Suprapubic skin (tissue), 4 donors: ENCODE data around the gene SCUBE1. TPM values are rescaled to one million over a fixed set of nuclear protein-coding genes. Genes with fewer than 3 reads are reported as not detected.

Source experiments
- DNase-seq, 2 donors: peaks; one replicate each; pipeline ENCODE4 v3.0.0-alpha.2; 2019; ENCODE audit warnings: low spot score in 2 of 2
- H3K27ac ChIP-seq: fragments of 200-600 bp; sonication (generic); one replicate; pipeline ENCODE4 v1.5.1; 2019
- H3K27me3 ChIP-seq: fragments of 200-600 bp; sonication (generic); one replicate; pipeline ENCODE4 v1.5.1; 2019
- H3K36me3 ChIP-seq: fragments of 200-600 bp; sonication (generic); one replicate; pipeline ENCODE4 v1.5.1; 2019
- H3K4me1 ChIP-seq: fragments of 200-600 bp; sonication (generic); one replicate; pipeline ENCODE4 v1.5.1; 2019
- H3K4me3 ChIP-seq: fragments of 200-600 bp; sonication (generic); one replicate; pipeline ENCODE4 v1.5.1; 2019; ENCODE audit warnings: mild to moderate bottlenecking
- H3K9me3 ChIP-seq: fragments of 200-600 bp; sonication (generic); one replicate; pipeline ENCODE4 v1.5.1; 2019
- EP300 ChIP-seq: sonication (generic); formaldehyde crosslinking; IDR thresholded peaks from one replicate; pipeline ENCODE4 v1.6.1; 2017; ENCODE audit warnings: antibody characterized with exemption
- POLR2A ChIP-seq, 2 donors: fragments of 450-650 bp; IDR thresholded peaks; one replicate each; pipeline ENCODE4 v1.6.1; 2017; ENCODE audit warnings: antibody characterized with exemption in 2 of 2, mild to moderate bottlenecking in 2 of 2, moderate library complexity in 2 of 2
- POLR2AphosphoS5 ChIP-seq, 3 donors: sonication (generic); formaldehyde crosslinking; IDR thresholded peaks; one replicate each; pipeline ENCODE4 v1.6.1; 2017; ENCODE audit warnings: antibody characterized with exemption in 3 of 3
- WGBS: methylation state at CpG from one replicate; pipeline ENCODE4 v1.1.5; 2018; 5-methylcytosine and 5-hydroxymethylcytosine counted together
- total RNA-seq, 4 donors: library from RNA; depleted of rRNA; stranded (reverse); fragments of >200 nt; gene quantifications; one replicate each; pipeline ENCODE4 v1.1.0, GENCODE V29; 2016
- TF ChIP-seq, protein P1 (sequence below), 2 donors: fragments of 200-600 bp in 1 of 2; fragments of 450-650 bp in 1 of 2; sonication (generic) in 1 of 2; IDR thresholded peaks; one replicate each; pipeline ENCODE4 v1.5.1; 2016 to 2019; ENCODE audit warnings: antibody characterized with exemption in 2 of 2, mild to moderate bottlenecking in 1 of 2, moderate library complexity in 1 of 2

Gene SCUBE1
- total RNA-seq, 4 donors from 2014 or later = 0.47 to 1.1 (median 0.78) TPM

DNA sequence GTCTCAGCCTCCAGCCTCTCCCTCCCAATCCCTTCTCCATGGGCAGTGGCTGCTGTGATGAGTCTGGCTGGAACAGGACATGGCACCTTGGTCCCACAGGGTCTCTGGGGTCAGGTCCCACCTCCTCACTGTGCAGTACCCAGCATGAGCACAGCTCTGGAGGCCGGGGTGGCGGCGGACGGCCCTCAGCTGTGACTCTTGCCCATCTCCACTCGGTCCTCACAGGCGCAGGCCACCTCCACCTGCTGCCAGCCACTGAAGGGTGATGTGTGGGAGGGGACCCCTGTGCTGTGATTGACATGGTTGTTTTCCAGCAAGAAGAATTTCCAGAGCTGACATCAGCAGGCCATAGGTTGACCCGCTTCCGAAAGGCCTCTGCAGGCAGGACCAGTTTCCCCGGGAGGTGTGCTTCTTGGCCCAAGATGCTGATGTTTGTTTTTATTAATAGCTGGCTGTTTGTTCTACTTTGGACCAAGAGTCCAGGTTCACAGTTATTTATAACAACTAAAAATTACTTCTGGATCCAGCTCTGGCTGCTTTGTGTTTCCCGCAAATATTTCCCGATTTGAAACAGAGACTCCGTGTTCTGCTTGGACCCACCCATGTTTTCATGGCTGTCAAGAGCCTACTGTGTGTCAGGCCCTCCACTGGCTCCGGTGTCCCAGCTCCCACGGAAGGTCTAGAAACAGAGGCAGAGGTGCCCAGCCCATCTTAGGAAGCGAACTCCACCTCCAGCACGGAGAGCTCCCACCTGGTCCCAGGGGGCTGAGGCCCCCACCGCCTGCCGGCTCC is 45.7 kb downstream of the SCUBE1 start:
- Histone ChIP-seq H3K9me3 (no peaks in the 10 kb centered on the region), H3K27me3 (peaks cover 16% of the 10 kb centered on the region), H3K4me1 (peaks cover 39% of the 10 kb centered on the region), H3K27ac (peak overlapping the region; percentile 60), H3K36me3 (no peaks in the 10 kb centered on the region), H3K4me3 (no peak overlapping the region)
- TF ChIP-seq EP300 = no peak
- TF ChIP-seq POLR2A (IDR thresholded peaks at IDR 0.05) = no peak
- TF ChIP-seq, protein P1, sequence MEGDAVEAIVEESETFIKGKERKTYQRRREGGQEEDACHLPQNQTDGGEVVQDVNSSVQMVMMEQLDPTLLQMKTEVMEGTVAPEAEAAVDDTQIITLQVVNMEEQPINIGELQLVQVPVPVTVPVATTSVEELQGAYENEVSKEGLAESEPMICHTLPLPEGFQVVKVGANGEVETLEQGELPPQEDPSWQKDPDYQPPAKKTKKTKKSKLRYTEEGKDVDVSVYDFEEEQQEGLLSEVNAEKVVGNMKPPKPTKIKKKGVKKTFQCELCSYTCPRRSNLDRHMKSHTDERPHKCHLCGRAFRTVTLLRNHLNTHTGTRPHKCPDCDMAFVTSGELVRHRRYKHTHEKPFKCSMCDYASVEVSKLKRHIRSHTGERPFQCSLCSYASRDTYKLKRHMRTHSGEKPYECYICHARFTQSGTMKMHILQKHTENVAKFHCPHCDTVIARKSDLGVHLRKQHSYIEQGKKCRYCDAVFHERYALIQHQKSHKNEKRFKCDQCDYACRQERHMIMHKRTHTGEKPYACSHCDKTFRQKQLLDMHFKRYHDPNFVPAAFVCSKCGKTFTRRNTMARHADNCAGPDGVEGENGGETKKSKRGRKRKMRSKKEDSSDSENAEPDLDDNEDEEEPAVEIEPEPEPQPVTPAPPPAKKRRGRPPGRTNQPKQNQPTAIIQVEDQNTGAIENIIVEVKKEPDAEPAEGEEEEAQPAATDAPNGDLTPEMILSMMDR (IDR thresholded peaks at IDR 0.05) = no peak
- TF ChIP-seq POLR2AphosphoS5 (IDR thresholded peaks at IDR 0.05) = no peak
- WGBS = 61% methylated on average over 12 of the region's 18 CpGs
- no peak for DNase-seq

DNA sequence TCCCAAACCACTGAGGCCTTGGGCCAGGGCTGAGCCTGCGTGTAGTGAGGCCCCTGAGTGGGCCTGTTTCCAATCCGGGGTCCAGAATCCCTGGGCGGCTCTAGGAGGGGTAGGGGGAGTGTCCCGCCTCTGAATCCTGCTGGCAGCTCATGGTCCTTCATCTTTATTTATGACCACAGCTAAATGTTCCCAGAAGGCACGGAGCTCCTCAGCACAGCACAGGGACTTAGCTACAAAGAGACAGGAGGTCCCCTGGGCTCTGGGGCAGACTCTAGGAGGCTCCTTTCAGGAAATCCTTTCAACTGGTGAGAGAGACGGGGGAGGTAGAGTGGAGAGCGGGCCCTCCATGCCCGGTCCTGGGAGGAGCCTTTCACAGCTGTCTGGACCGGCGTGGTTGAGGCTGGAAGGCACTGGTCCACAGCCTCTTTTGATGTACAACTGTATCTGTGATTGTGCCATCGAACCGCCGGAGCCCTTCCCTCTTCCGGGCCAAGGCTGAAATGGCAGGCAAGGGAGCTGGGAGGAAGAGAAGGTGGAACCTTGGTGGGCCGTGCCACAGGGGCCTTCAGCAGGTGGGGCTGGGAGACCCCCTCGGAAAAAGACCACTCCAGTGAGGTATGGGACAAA is 46.8 kb downstream of the SCUBE1 start:
- WGBS = 67% methylated on average over 11 of the region's 16 CpGs
- Histone ChIP-seq H3K4me3 (no peak overlapping the region), H3K36me3 (no peaks in the 10 kb centered on the region), H3K9me3 (no peaks in the 10 kb centered on the region), H3K4me1 (peaks cover 39% of the 10 kb centered on the region), H3K27me3 (peaks cover 5% of the 10 kb centered on the region), H3K27ac (peak overlapping the region; percentile 60)
- TF ChIP-seq POLR2AphosphoS5 (IDR thresholded peaks at IDR 0.05) = no peak
- TF ChIP-seq, protein P1 (IDR thresholded peaks at IDR 0.05) = no peak
- TF ChIP-seq POLR2A (IDR thresholded peaks at IDR 0.05) = no peak
- no peak for TF ChIP-seq EP300
- DNase-seq = no peak

DNA sequence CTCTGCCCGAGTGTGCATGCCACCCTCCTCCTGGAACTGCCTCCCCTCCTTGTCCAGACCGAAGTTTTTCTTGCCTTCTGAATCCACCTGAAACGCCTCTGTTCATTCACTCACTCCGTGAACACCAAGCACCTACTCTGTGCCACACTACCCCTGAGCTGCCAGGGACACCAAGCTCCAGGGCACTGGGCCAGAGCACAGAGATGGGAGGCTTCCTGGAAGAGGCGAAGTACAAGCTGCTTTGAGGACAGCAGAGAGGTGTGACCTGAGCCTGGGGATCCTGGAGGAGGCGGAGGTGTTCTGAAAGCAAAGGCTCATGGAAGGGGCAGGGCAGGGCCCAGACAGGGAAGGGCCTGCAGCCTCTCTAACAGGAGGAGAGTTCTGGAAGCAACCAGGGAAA is 47.5 kb downstream of the SCUBE1 start:
- no peak for DNase-seq
- H3K27ac ChIP-seq = no peak overlapping the region
- no peak for TF ChIP-seq EP300
- no peak for TF ChIP-seq POLR2AphosphoS5 (IDR thresholded peaks at IDR 0.05)
- TF ChIP-seq, protein P1 (IDR thresholded peaks at IDR 0.05) = no peak
- no peak for TF ChIP-seq POLR2A (IDR thresholded peaks at IDR 0.05)
- 89% methylated on average over 6 of the region's 6 CpGs for WGBS
- H3K27me3 ChIP-seq = no peaks in the 10 kb centered on the region
- H3K9me3 ChIP-seq = no peaks in the 10 kb centered on the region
- no peak overlapping the region for H3K4me3 ChIP-seq
- H3K4me1 ChIP-seq = peaks cover 42% of the 10 kb centered on the region
- no peaks in the 10 kb centered on the region for H3K36me3 ChIP-seq

DNA sequence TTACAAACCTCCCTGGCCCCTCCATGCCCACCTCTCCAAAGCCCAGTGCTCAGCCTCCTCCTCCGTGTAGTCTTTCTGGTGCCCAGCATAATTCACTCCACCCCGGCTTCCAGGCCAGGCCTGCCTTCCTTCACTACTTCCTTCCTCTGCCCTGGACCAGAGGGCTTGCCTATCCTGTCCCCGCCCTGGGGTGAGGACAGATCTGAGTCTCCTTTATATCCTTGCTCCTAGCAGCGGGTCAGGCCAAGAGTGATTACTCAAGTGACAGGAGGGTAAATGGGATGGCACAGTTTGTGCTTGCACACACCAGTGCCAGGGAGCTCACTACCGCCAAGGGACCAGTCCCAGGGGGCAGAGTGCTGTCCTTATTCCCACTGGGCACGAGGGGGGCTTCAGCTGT is 48.0 kb downstream of the SCUBE1 start:
- TF ChIP-seq, protein P1 (IDR thresholded peaks at IDR 0.05) = no peak
- TF ChIP-seq EP300 (no peak), POLR2AphosphoS5 (IDR thresholded peaks at IDR 0.05) (no peak), POLR2A (IDR thresholded peaks at IDR 0.05) (no peak)
- no peak overlapping the region for H3K4me3 ChIP-seq
- H3K27ac ChIP-seq = peak overlapping the region; percentile 79
- H3K9me3 ChIP-seq = no peaks in the 10 kb centered on the region
- H3K4me1 ChIP-seq = peaks cover 45% of the 10 kb centered on the region
- no peaks in the 10 kb centered on the region for H3K36me3 ChIP-seq
- no peak for DNase-seq
- 86% methylated on average over 6 of the region's 6 CpGs for WGBS
- H3K27me3 ChIP-seq = no peaks in the 10 kb centered on the region

DNA sequence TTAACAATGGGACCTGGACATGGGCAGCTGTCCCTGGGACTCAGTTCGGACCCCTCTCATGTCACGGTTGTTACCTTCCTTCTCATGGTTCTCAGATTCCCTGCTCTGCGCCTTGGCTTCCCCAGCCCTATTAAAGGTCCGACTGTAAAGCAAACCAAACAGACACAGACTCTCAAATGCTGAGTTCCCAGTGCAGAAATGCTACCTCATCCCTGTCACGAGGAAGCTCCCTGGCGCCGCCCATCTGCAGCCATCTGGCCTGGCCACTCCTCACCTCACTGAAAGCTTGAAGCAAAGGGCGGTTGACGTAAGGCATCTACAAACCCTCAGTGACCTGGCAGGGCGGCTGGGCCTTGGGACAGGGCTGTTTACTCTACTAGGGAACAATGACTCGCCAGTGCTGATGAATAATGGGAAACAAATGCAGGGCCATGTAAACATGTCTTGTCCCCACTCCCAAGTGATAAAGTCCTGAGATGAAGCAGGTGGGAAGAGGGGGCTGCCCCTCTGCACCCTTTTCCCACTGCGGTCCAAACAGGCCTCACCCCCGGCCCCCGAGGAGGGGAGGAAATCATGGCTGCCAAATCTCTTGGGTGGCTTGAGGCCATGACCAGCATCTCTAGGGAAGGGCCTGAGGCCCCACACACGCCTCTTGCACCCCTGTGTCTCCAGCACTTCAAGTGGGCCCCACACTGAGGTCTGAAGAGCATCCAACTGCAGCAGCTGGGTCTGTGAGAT is 49.3 kb downstream of the SCUBE1 start:
- Histone ChIP-seq H3K27ac (peak overlapping the region; percentile 79), H3K9me3 (no peaks in the 10 kb centered on the region), H3K4me3 (no peak overlapping the region), H3K27me3 (no peaks in the 10 kb centered on the region), H3K36me3 (no peaks in the 10 kb centered on the region), H3K4me1 (peaks cover 55% of the 10 kb centered on the region)
- TF ChIP-seq EP300 (peak; percentile 52), POLR2AphosphoS5 (IDR thresholded peaks at IDR 0.05) (peak in 1 of 3 donors; percentile 26), POLR2A (IDR thresholded peaks at IDR 0.05) (no peak)
- TF ChIP-seq, protein P1 (IDR thresholded peaks at IDR 0.05) = no peak
- WGBS = 66% methylated on average over 14 of the region's 15 CpGs
- peak; percentile 91 to 93 for DNase-seq
